Neural progenitor cell (in vitro differentiated cells): ENCODE data around the gene SLCO4A1. TPM values are rescaled to one million over a fixed set of nuclear protein-coding genes. Genes with fewer than 3 reads are reported as not detected.
A peak's percentile ranks its signal among the peaks of the same experiment; 100 is the strongest.

Experiments
- DNase-seq: peaks from one replicate; pipeline ENCODE4 v3.0.0-alpha.2; 2016; ENCODE audit warnings: low spot score
- H2AFZ ChIP-seq: fragments of 200-600 bp; sonication (generic); replicated peaks from 2 replicates; pipeline ENCODE4 v1.6.1; 2016; ENCODE audit warnings: antibody characterized with exemption
- H3F3A ChIP-seq: fragments of 200-600 bp; sonication (generic); 2 replicates; pipeline ENCODE4 v1.6.1; 2016; ENCODE audit warnings: antibody characterized with exemption, low read depth
- H3K27ac ChIP-seq: fragments of 200-600 bp; sonication (generic); 2 replicates; pipeline ENCODE4 v1.5.1; 2016; ENCODE audit warnings: mild to moderate bottlenecking
- H3K27me3 ChIP-seq: fragments of 200-600 bp; sonication (generic); 2 replicates; pipeline ENCODE4 v1.6.1; 2016; ENCODE audit warnings: mild to moderate bottlenecking, moderate library complexity
- H3K36me3 ChIP-seq: fragments of 200-600 bp; sonication (generic); 2 replicates; pipeline ENCODE4 v1.5.1; 2016
- H3K4me1 ChIP-seq: fragments of 200-600 bp; sonication (generic); 2 replicates; pipeline ENCODE4 v1.6.1; 2016; ENCODE audit warnings: mixed run types
- H3K4me2 ChIP-seq: fragments of 200-600 bp; sonication (generic); 2 replicates; pipeline ENCODE4 v1.6.1; 2016
- H3K4me3 ChIP-seq: fragments of 200-600 bp; sonication (generic); 2 replicates; pipeline ENCODE4 v1.5.1; 2016
- H3K79me2 ChIP-seq: fragments of 200-600 bp; sonication (generic); 2 replicates; pipeline ENCODE4 v1.6.1; 2016; ENCODE audit warnings: low read depth
- H3K9ac ChIP-seq: fragments of 200-600 bp; sonication (generic); 2 replicates; pipeline ENCODE4 v1.6.1; 2016
- H3K9me3 ChIP-seq: fragments of 200-600 bp; sonication (generic); 2 replicates; pipeline ENCODE4 v1.5.1; 2016; ENCODE audit warnings: low read depth
- H4K20me1 ChIP-seq: fragments of 200-600 bp; sonication (generic); 2 replicates; pipeline ENCODE4 v1.6.1; 2016; ENCODE audit warnings: low read depth
- H3K27ac Mint-ChIP-seq: 3 replicates; pipeline ENCODE4 v1.8.0; 2021; ENCODE audit warnings: mixed read lengths
- H3K27me3 Mint-ChIP-seq: 2 replicates; pipeline ENCODE4 v1.8.0; 2022; ENCODE audit warnings: low read depth, mild to moderate bottlenecking, inconsistent platforms, moderate library complexity, mixed read lengths; ENCODE audit not compliant: insufficient read depth
- H3K36me3 Mint-ChIP-seq: 3 replicates; pipeline ENCODE4 v1.8.0; 2021; ENCODE audit warnings: mixed read lengths
- H3K4me1 Mint-ChIP-seq: 3 replicates; pipeline ENCODE4 v1.8.0; 2021; ENCODE audit warnings: mixed read lengths
- H3K4me3 Mint-ChIP-seq: 3 replicates; pipeline ENCODE4 v1.8.0; 2021; ENCODE audit warnings: mild to moderate bottlenecking, moderate library complexity, mixed read lengths
- H3K9me3 Mint-ChIP-seq: 3 replicates; pipeline ENCODE4 v1.8.0; 2020; ENCODE audit warnings: mixed read lengths
- CTCF ChIP-seq: fragments of 200-600 bp; sonication (generic); IDR thresholded peaks from 2 replicates; pipeline ENCODE4 v1.5.1; 2017; ENCODE audit warnings: antibody characterized with exemption, mild to moderate bottlenecking
- EZH2 ChIP-seq: fragments of 200-600 bp; sonication (generic); IDR thresholded peaks from 2 replicates; pipeline ENCODE4 v1.6.1; 2017; ENCODE audit warnings: antibody characterized with exemption, mild to moderate bottlenecking, moderate library complexity
- EZH2phosphoT487 ChIP-seq: fragments of 200-600 bp; sonication (generic); IDR thresholded peaks from 2 replicates; pipeline ENCODE4 v1.6.1; 2017; ENCODE audit warnings: antibody characterized with exemption
- total RNA-seq: library from RNA; depleted of rRNA; stranded (reverse); fragments of >200 nt; gene quantifications from 2 replicates; pipeline ENCODE4 v1.2.3, GENCODE V29; 2015; ENCODE audit warnings: low replicate concordance

SLCO4A1 gene
- total RNA-seq, 1 donor from 2014 or later: 0.88 TPM

- Histone ChIP-seq H3K9ac (no peak overlapping the region), H3K4me1 (peaks cover 24% of the 10 kb centered on the region), H3K4me3 (no peak overlapping the region), H4K20me1 (peaks cover 3% of the 10 kb centered on the region), H3K36me3 (no peaks in the 10 kb centered on the region), H3K4me2 (peak overlapping the region; percentile 69), H3K9me3 (no peaks in the 10 kb centered on the region), H3K79me2 (no peaks in the 10 kb centered on the region), H3K27ac (no peak overlapping the region), H3F3A (peaks cover 9% of the 10 kb centered on the region), H3K27me3 (no peaks in the 10 kb centered on the region), H2AFZ (no peak overlapping the region)
- no peaks in the 10 kb centered on the region for H3K36me3 Mint-ChIP-seq
- peaks cover 40% of the 10 kb centered on the region for H3K4me1 Mint-ChIP-seq
- peak; percentile 61 for DNase-seq
- peak overlapping the region; percentile 67 for H3K4me3 Mint-ChIP-seq
- peaks cover 4% of the 10 kb centered on the region for H3K9me3 Mint-ChIP-seq
- H3K27ac Mint-ChIP-seq: peak overlapping the region; percentile 70
- TF ChIP-seq EZH2phosphoT487 (no peak), CTCF (no peak), EZH2 (no peak)
- H3K27me3 Mint-ChIP-seq: peaks cover 19% of the 10 kb centered on the region
Measured at GRCh38 chr20:62685781-62686555, 43.7 kb downstream of the SLCO4A1 start.

DNA sequence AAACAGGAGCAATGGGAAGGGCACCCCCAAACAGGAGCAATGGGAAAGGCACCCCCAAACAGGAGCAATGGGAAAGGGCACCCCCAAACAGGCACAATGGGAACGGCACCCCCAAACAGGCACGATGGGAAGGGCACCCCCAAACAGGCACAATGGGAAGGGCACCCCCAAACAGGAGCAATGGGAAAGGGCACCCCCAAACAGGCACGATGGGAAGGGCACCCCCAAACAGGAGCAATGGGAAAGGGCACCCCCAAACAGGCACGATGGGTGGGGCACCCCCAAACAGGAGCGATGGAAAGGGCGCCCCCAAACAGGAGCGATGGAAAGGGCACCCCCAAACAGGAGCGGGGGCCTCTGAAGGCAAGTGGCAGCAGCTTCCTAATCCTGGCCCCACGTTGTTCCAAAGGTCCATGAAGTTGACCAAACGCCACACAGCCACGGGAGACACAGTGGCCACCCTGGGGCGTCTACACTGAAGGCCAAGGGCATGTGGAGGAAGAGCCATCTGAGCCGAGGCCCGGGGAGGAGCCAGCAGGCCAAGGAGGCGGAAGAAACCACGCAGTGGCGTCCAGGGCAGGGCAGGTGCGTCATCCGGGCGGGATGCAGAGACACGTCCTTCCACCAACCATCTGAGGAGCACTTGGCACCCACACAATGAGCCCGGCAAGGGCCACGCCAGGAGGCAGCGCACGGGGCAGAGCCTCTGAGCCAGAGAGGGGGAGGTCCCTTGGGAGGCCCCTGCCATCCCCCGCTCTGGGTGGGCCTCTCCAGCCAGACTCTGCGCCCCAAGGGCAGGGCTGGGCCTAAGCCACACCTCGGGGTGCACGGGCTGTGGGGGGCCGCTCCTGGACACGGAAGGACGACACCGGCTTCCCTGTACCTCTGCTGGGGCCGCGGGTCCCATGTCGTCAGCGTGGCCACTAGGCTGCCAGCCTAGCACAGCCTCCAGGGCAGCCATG is 44.8 kb downstream of the SLCO4A1 start:
- Mint-ChIP-seq H3K27me3 (peaks cover 14% of the 10 kb centered on the region), H3K36me3 (no peaks in the 10 kb centered on the region), H3K4me1 (peaks cover 45% of the 10 kb centered on the region), H3K4me3 (peak overlapping the region; percentile 38), H3K27ac (no peak overlapping the region), H3K9me3 (peaks cover 2% of the 10 kb centered on the region)
- H3K9ac ChIP-seq: no peak overlapping the region
- no peak for TF ChIP-seq EZH2
- TF ChIP-seq CTCF: no peak
- TF ChIP-seq EZH2phosphoT487: no peak
- no peaks in the 10 kb centered on the region for H3K27me3 ChIP-seq
- H3K36me3 ChIP-seq: no peaks in the 10 kb centered on the region
- H3K4me1 ChIP-seq: peaks cover 24% of the 10 kb centered on the region
- no peaks in the 10 kb centered on the region for H3K9me3 ChIP-seq
- H3K27ac ChIP-seq: no peak overlapping the region
- no peak overlapping the region for H3K4me3 ChIP-seq
- DNase-seq: no peak
- no peak overlapping the region for H2AFZ ChIP-seq
- no peaks in the 10 kb centered on the region for H3K79me2 ChIP-seq
- H4K20me1 ChIP-seq: peaks cover 3% of the 10 kb centered on the region
- H3F3A ChIP-seq: peaks cover 9% of the 10 kb centered on the region
- peak overlapping the region; percentile 69 for H3K4me2 ChIP-seq

DNA sequence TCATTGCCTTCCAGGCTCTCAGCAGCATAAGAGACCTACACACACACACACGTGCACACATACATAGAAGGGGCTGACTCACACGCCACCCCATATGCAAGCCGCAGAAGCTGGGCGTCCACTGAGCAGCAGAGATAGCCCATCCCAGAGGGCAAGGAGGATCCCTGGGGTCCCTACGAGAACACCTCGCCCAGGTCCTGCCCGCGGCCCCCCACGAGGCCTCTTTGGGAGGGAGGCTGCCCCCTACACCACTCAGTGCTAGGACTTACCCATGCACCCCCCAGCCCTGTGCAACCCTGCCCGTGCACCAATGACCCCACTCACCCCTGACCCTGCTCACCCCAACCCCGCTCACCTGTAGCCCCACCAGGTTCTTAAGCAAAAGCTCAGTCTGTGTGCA is 45.8 kb downstream of the SLCO4A1 start:
- Mint-ChIP-seq H3K27ac (peak overlapping the region; percentile 62), H3K4me3 (peak overlapping the region; percentile 74), H3K4me1 (peaks cover 45% of the 10 kb centered on the region), H3K36me3 (no peaks in the 10 kb centered on the region), H3K9me3 (peaks cover 2% of the 10 kb centered on the region), H3K27me3 (peaks cover 15% of the 10 kb centered on the region)
- Histone ChIP-seq H3K4me1 (peaks cover 24% of the 10 kb centered on the region), H3K4me2 (no peak overlapping the region), H4K20me1 (peaks cover 3% of the 10 kb centered on the region), H3F3A (peaks cover 9% of the 10 kb centered on the region), H3K27ac (no peak overlapping the region), H3K9ac (no peak overlapping the region), H3K9me3 (no peaks in the 10 kb centered on the region), H3K79me2 (no peaks in the 10 kb centered on the region), H3K36me3 (no peaks in the 10 kb centered on the region), H3K27me3 (no peaks in the 10 kb centered on the region), H3K4me3 (no peak overlapping the region), H2AFZ (no peak overlapping the region)
- TF ChIP-seq EZH2 (no peak), CTCF (no peak), EZH2phosphoT487 (no peak)
- DNase-seq: no peak
